K562 (cell line): ENCODE results near the gene VHLL. TPM values are rescaled to one million over a fixed set of nuclear protein-coding genes. Genes with fewer than 3 reads are reported as not detected.

Experiments used
- BCLAF1 ChIP-seq, 2 experiments: fragments of 450-650 bp in 1 of 2; IDR thresholded peaks; 2 replicates each; pipeline ENCODE4 v1.6.1; 2011 to 2017; ENCODE audit warnings: low read depth in 2 of 2, antibody characterized with exemption in 1 of 2, borderline replicate concordance in 1 of 2, low read length in 1 of 2, mild to moderate bottlenecking in 1 of 2, mixed read lengths in 1 of 2; ENCODE audit not compliant: control insufficient read depth in 1 of 2
- CEBPZ ChIP-seq: fragments of 150-350 bp; IDR thresholded peaks from 2 replicates; pipeline ENCODE4 v1.6.1; 2014; ENCODE audit warnings: low read depth, mild to moderate bottlenecking, low read length, borderline replicate concordance
- DIDO1 ChIP-seq: fragments of 450-650 bp; IDR thresholded peaks from 2 replicates; pipeline ENCODE4 v1.6.1; 2016; ENCODE audit warnings: low read depth, missing biosample characterization, missing genetic modification characterization
- DPF2 ChIP-seq: fragments of 450-650 bp; IDR thresholded peaks from 2 replicates; pipeline ENCODE4 v1.6.1; 2016
- FUS ChIP-seq: fragments of 200-400 bp; formaldehyde crosslinking; optimal IDR thresholded peaks from 2 replicates; pipeline ENCODE3; 2017; ENCODE audit warnings: low read depth, low read length
- HMBOX1 ChIP-seq: sonication (generic); IDR thresholded peaks from 2 replicates; pipeline ENCODE4 v1.6.1; 2016
- JUN ChIP-seq, 2 experiments: sonication (generic) in 1 of 2; formaldehyde crosslinking in 1 of 2; IDR thresholded peaks; 2 replicates each; pipeline versions ENCODE4 v1.6.1 to v1.8.0; 2012 to 2022; ENCODE audit warnings: borderline replicate concordance in 2 of 2, mild to moderate bottlenecking in 2 of 2, improper control_type of control experiment in 1 of 2, low read depth in 1 of 2, low read length in 1 of 2, missing genetic modification reagents in 1 of 2
- JUNB ChIP-seq: fragments of 450-650 bp; formaldehyde crosslinking; conservative IDR thresholded peaks from 2 replicates; pipeline ENCODE4 v1.4.0; 2020; ENCODE audit warnings: mild to moderate bottlenecking
- KDM4B ChIP-seq, 2 experiments: fragments of 450-650 bp in 1 of 2; sonication (generic) in 1 of 2; IDR thresholded peaks; 2 replicates each; pipeline ENCODE4 v1.6.1; 2016 to 2017; ENCODE audit warnings: borderline replicate concordance in 2 of 2, antibody characterized with exemption in 1 of 2, low read depth in 1 of 2, mild to moderate bottlenecking in 1 of 2
- ZBTB34 ChIP-seq: fragments of 250-450 bp; sonication (Bioruptor Pico); IDR thresholded peaks from 2 replicates; pipeline ENCODE4 v1.8.0; 2021; ENCODE audit warnings: mild to moderate bottlenecking, moderate library complexity
- ZNF239 ChIP-seq: fragments of 250-450 bp; sonication (Bioruptor Pico); IDR thresholded peaks from 2 replicates; pipeline ENCODE4 v1.4.0; 2020; ENCODE audit warnings: mild to moderate bottlenecking
- ZNF282 ChIP-seq: sonication (generic); formaldehyde crosslinking; IDR thresholded peaks from 2 replicates; pipeline ENCODE4 v1.8.1; 2023; ENCODE audit warnings: missing genetic modification reagents
- ZNF644 ChIP-seq: fragments of 200-800 bp; sonication (Bioruptor generic); IDR thresholded peaks from 2 replicates; pipeline ENCODE4 v1.6.1; 2016; ENCODE audit warnings: low read depth, missing genetic modification characterization, missing compliant biosample characterization
- ZNF79 ChIP-seq: fragments of 250-450 bp; sonication (Bioruptor Pico); IDR thresholded peaks from 2 replicates; pipeline ENCODE4 v1.4.0; 2020; ENCODE audit warnings: low read depth, mild to moderate bottlenecking, moderate library complexity
- polyA plus RNA-seq, 8 experiments: library from polyadenylated mRNA; depleted of rRNA in 4 of 8; stranded (reverse) in 5 of 8; unstranded in 3 of 8; fragments of >200 nt; fragmentation: Nextera tagmentation in 2 of 8; fragmentation: Illumina TruSeq in 1 of 8; extraction: Ambion mirVana in 2 of 8; extraction: Trizol in 1 of 8; gene quantifications; 2 replicates each; pipeline versions ENCODE4 v1.2.1 to v1.2.3, GENCODE V29; 2011 to 2014; ENCODE audit warnings: inconsistent platforms in 1 of 8, missing spikeins in 1 of 8
- total RNA-seq, 7 experiments: library from RNA; depleted of rRNA in 6 of 7; stranded (reverse); fragments of >200 nt in 6 of 7; fragmentation: Illumina TruSeq in 2 of 7; extraction: Trizol in 2 of 7; gene quantifications; 2 replicates each; pipeline versions ENCODE4 v1.2.1 to v1.2.3, GENCODE V29; 2011 to 2021; ENCODE audit warnings: low replicate concordance in 1 of 7
- TF ChIP-seq, protein P1 (sequence below): fragments of 250-450 bp; sonication (Bioruptor Pico); IDR thresholded peaks from 2 replicates; pipeline ENCODE4 v1.4.0; 2020; ENCODE audit warnings: mild to moderate bottlenecking, moderate library complexity

The VHLL gene
- total and polyA plus RNA-seq, 9 of the 15 experiments (the other 6 are each of a cell fraction or from before 2014, with no cell fraction given), result not detected

DNA sequence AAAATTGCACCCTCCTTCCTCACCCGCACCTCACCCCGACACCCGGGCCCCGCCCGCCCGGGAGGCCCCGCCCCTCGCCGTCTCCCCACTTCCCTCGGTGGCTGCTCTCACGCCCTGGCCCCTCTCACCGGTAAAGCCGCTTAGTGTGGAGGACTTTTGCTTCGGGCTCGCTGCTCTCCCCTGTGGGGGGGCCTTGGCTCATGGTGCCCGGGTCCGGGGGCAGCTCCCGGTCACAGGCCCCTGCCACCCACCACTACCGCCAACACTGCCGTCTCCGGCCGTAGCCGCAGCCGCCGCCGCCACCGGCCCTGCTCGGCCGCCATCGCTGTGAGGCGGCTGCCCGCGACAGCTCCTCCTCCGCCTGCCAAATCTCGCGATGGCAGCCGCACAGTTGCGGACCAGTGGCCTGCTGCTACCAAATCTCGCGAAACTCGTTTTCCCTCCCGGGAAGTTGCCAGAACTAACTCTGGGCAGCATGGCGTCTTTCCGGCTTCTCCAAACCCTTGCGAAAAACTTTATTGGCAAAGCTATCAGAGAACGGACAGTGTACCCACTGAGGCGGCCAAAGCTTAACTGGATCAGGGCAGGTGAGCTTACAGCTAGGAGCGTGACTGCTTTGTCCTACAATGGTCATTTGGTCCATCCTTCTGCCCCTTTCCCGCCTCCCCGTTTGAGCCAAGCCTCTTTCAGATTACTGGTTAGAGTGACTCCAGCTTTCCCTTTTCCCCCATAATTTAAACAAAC is 16.5 kb downstream of the VHLL start, which contains the start of gene SMG5 (continued):
- TF ChIP-seq JUNB (CRISPR knock-in tag), result no peak
- no peak for TF ChIP-seq ZNF79 (CRISPR knock-in tag)
- TF ChIP-seq ZBTB34, result no peak
- TF ChIP-seq, protein P1, sequence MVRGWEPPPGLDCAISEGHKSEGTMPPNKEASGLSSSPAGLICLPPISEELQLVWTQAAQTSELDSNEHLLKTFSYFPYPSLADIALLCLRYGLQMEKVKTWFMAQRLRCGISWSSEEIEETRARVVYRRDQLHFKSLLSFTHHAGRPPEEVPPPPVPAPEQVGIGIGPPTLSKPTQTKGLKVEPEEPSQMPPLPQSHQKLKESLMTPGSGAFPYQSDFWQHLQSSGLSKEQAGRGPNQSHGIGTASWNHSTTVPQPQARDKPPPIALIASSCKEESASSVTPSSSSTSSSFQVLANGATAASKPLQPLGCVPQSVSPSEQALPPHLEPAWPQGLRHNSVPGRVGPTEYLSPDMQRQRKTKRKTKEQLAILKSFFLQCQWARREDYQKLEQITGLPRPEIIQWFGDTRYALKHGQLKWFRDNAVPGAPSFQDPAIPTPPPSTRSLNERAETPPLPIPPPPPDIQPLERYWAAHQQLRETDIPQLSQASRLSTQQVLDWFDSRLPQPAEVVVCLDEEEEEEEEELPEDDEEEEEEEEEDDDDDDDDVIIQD (CRISPR knock-in tag), result no peak
- no peak for TF ChIP-seq DPF2
- no peak for TF ChIP-seq BCLAF1 (IDR thresholded peaks at IDR 0.05; ENCODE audit: borderline replicate concordance in 1 of 2, control insufficient read depth in 1 of 2, low read depth in 2 of 2, low read length in 1 of 2)
- peak; percentile 42; the same call in 1 of the 2 replicates for TF ChIP-seq ZNF239 (CRISPR knock-in tag)
- peak; percentile 96 for TF ChIP-seq DIDO1 (tag)
- TF ChIP-seq ZNF282, result no peak
- TF ChIP-seq HMBOX1, result peak; percentile 77; the same call in 1 of the 2 replicates
- TF ChIP-seq ZNF644 (tag), result no peak
- TF ChIP-seq CEBPZ, result no peak
- peak in 1 of 2 experiments; percentile 29; a peak in 1 of 4 replicates for TF ChIP-seq KDM4B (IDR thresholded peaks at IDR 0.05; ENCODE audit: borderline replicate concordance in 2 of 2, low read depth in 1 of 2)
- no peak for TF ChIP-seq FUS
- TF ChIP-seq JUN (IDR thresholded peaks at IDR 0.05; ENCODE audit: borderline replicate concordance, low read depth, low read length), result peak; percentile 53; the same call in 1 of the 2 replicates
- TF ChIP-seq JUN (CRISPR knock-in tag; IDR thresholded peaks at IDR 0.05; ENCODE audit: borderline replicate concordance), result no peak
